NB4 (cell line): ENCODE results near the gene SIL1.

Source experiments
- CTCF ChIP-seq: IDR thresholded peaks from one replicate; pipeline ENCODE4 v1.5.1; 2012; ENCODE audit warnings: low read depth, low read length
- MAX ChIP-seq: IDR thresholded peaks from 2 replicates; pipeline ENCODE4 v1.6.1; 2011; ENCODE audit warnings: low read depth, low read length
- MYC ChIP-seq: IDR thresholded peaks from 2 replicates; pipeline ENCODE4 v1.6.1; 2011; ENCODE audit warnings: low read depth, low read length
- POLR2A ChIP-seq: IDR thresholded peaks from 2 replicates; pipeline ENCODE4 v1.6.1; 2011; ENCODE audit warnings: mild to moderate bottlenecking; ENCODE audit not compliant: insufficient read length; ENCODE audit errors: extremely low read depth

- TF ChIP-seq CTCF = no peak
- TF ChIP-seq POLR2A = no peak
- no peak for TF ChIP-seq MYC
- TF ChIP-seq MAX = no peak
Observed at GRCh38 chr5:138968601-138969000, 229.6 kb downstream of the SIL1 start.
